HepG2 (cell line): ENCODE data around the gene ATOH8. TPM values are rescaled to one million over a fixed set of nuclear protein-coding genes. Genes with fewer than 3 reads are reported as not detected.
A peak's percentile ranks its signal among the peaks of the same experiment; 100 is the strongest.

Experiments used
- ARNT2 ChIP-seq: sonication (generic); formaldehyde crosslinking; IDR thresholded peaks from 2 replicates; pipeline ENCODE4 v1.8.0; 2022; ENCODE audit warnings: mild to moderate bottlenecking, low read depth, missing genetic modification reagents, moderate library complexity
- GTF2F1 ChIP-seq: fragments of 150-350 bp; IDR thresholded peaks from 2 replicates; pipeline ENCODE4 v1.6.1; 2014; ENCODE audit warnings: low read length
- KDM1A ChIP-seq: IDR thresholded peaks from 2 replicates; pipeline ENCODE4 v1.6.1; 2016; ENCODE audit warnings: missing compliant biosample characterization
- MEF2D ChIP-seq: sonication (generic); formaldehyde crosslinking; IDR thresholded peaks from 2 replicates; pipeline ENCODE4 v1.5.1; 2020; ENCODE audit warnings: mild to moderate bottlenecking, missing genetic modification reagents
- MEIS1 ChIP-seq: sonication (generic); formaldehyde crosslinking; IDR thresholded peaks from 2 replicates; pipeline ENCODE4 v1.9.0; 2021; ENCODE audit warnings: mild to moderate bottlenecking, missing genetic modification reagents, moderate library complexity, borderline replicate concordance
- MIER3 ChIP-seq: IDR thresholded peaks from 2 replicates; pipeline ENCODE4 v1.6.1; 2016; ENCODE audit warnings: missing compliant biosample characterization, borderline replicate concordance
- NKX3-1 ChIP-seq: sonication (generic); formaldehyde crosslinking; IDR thresholded peaks from 2 replicates; pipeline ENCODE4 v1.5.0; 2020; ENCODE audit warnings: missing genetic modification reagents
- PCBP1 ChIP-seq: fragments of 200-400 bp; formaldehyde crosslinking; IDR thresholded peaks from 2 replicates; pipeline ENCODE4 v1.6.1; 2017; ENCODE audit warnings: mild to moderate bottlenecking, low read depth, low read length, borderline replicate concordance
- PLRG1 ChIP-seq: fragments of 450-650 bp; conservative IDR thresholded peaks from 2 replicates; pipeline ENCODE4 v1.6.1; 2016
- REPIN1 ChIP-seq: sonication (generic); formaldehyde crosslinking; IDR thresholded peaks from 2 replicates; pipeline ENCODE4 v1.8.0; 2022; ENCODE audit warnings: missing genetic modification reagents, low read depth, mild to moderate bottlenecking, borderline replicate concordance
- SMC3 ChIP-seq: IDR thresholded peaks from 2 replicates; pipeline ENCODE4 v1.6.1; 2011; ENCODE audit warnings: low read length, improper control_type of control experiment
- SPEN ChIP-seq: sonication (generic); formaldehyde crosslinking; IDR thresholded peaks from 2 replicates; pipeline ENCODE4 v1.5.1; 2020; ENCODE audit warnings: low read depth, mild to moderate bottlenecking, missing genetic modification reagents
- SSRP1 ChIP-seq: IDR thresholded peaks from 2 replicates; pipeline ENCODE4 v1.6.1; 2016; ENCODE audit warnings: control low read depth
- SYNCRIP ChIP-seq: fragments of 200-400 bp; formaldehyde crosslinking; IDR thresholded peaks from 2 replicates; pipeline ENCODE4 v1.6.1; 2018; ENCODE audit warnings: mild to moderate bottlenecking, low read depth, low read length; ENCODE audit not compliant: insufficient read depth
- ZBTB38 ChIP-seq: sonication (generic); formaldehyde crosslinking; IDR thresholded peaks from 2 replicates; pipeline ENCODE4 v1.5.1; 2020; ENCODE audit warnings: mild to moderate bottlenecking, missing genetic modification reagents
- ZFP91 ChIP-seq: sonication (generic); formaldehyde crosslinking; IDR thresholded peaks from 2 replicates; pipeline ENCODE4 v1.9.0; 2022; ENCODE audit warnings: missing genetic modification reagents, mild to moderate bottlenecking, borderline replicate concordance
- ZFX ChIP-seq: sonication (generic); formaldehyde crosslinking; IDR thresholded peaks from 2 replicates; pipeline ENCODE4 v1.4.0; 2020; ENCODE audit warnings: mild to moderate bottlenecking, low read depth, missing genetic modification reagents, moderate library complexity
- ZHX1 ChIP-seq: sonication (generic); formaldehyde crosslinking; IDR thresholded peaks from 2 replicates; pipeline ENCODE4 v1.8.1; 2022; ENCODE audit warnings: low read depth, mild to moderate bottlenecking, missing genetic modification reagents
- ZNF280B ChIP-seq: sonication (generic); formaldehyde crosslinking; IDR thresholded peaks from 2 replicates; pipeline ENCODE4 v1.5.0; 2020; ENCODE audit warnings: missing genetic modification reagents, mild to moderate bottlenecking, borderline replicate concordance
- ZNF501 ChIP-seq: sonication (generic); formaldehyde crosslinking; IDR thresholded peaks from 2 replicates; pipeline ENCODE4 v1.5.1; 2020; ENCODE audit warnings: mild to moderate bottlenecking, moderate library complexity, missing genetic modification reagents
- ZNF510 ChIP-seq: sonication (generic); formaldehyde crosslinking; IDR thresholded peaks from 2 replicates; pipeline ENCODE4 v1.4.0; 2020; ENCODE audit warnings: low read depth, mild to moderate bottlenecking, missing genetic modification reagents
- ZNF564 ChIP-seq: sonication (generic); formaldehyde crosslinking; IDR thresholded peaks from 2 replicates; pipeline ENCODE4 v1.8.1; 2023; ENCODE audit warnings: mild to moderate bottlenecking, missing genetic modification reagents
- ZNF598 ChIP-seq: sonication (generic); formaldehyde crosslinking; IDR thresholded peaks from 2 replicates; pipeline ENCODE4 v1.5.1; 2020; ENCODE audit warnings: mild to moderate bottlenecking, missing genetic modification reagents, borderline replicate concordance
- ZNF883 ChIP-seq: sonication (generic); formaldehyde crosslinking; IDR thresholded peaks from 2 replicates; pipeline ENCODE4 v1.5.1; 2020; ENCODE audit warnings: mild to moderate bottlenecking, missing genetic modification reagents; ENCODE audit errors: not compliant biosample characterization
- polyA plus RNA-seq, 8 experiments: library from polyadenylated mRNA; depleted of rRNA in 3 of 8; stranded (reverse) in 7 of 8; unstranded in 1 of 8; fragments of >200 nt; fragmentation: Illumina TruSeq in 4 of 8; extraction: Trizol in 4 of 8; gene quantifications; 2 replicates each; pipeline versions ENCODE4 v1.2.1 to v1.2.3, GENCODE V29; 2011 to 2016; ENCODE audit warnings: low read depth in 4 of 8, missing spikeins in 1 of 8, mixed read lengths in 1 of 8; ENCODE audit not compliant: insufficient read depth in 1 of 8
- total RNA-seq, 5 experiments: library from RNA; depleted of rRNA; stranded (reverse); fragments of >200 nt; fragmentation: Illumina TruSeq; extraction: Trizol; gene quantifications; 2 replicates each; pipeline ENCODE4 v1.2.3, GENCODE V29; 2016; ENCODE audit warnings: low read depth in 1 of 5

ATOH8 gene
- total and polyA plus RNA-seq, 2 of the 13 experiments (the other 11 are each of a cell fraction or from before 2014, with no cell fraction given), result 0.13 to 0.61 TPM

GRCh38 chr2:85750587-85751575 lies 2.9 kb upstream of the ATOH8 start (continued):
- TF ChIP-seq ZHX1 (CRISPR knock-in tag) (no peak), GTF2F1 (no peak), PCBP1 (no peak), ARNT2 (CRISPR knock-in tag) (0 out of 2 replicates have a peak, but pooled peaks have one; percentile 36), NKX3-1 (CRISPR knock-in tag) (no peak), ZFP91 (CRISPR knock-in tag) (peak; percentile 40), MEIS1 (CRISPR knock-in tag) (no peak), REPIN1 (CRISPR knock-in tag) (0 out of 2 replicates have a peak, but pooled peaks have one; percentile 37), ZFX (CRISPR knock-in tag) (no peak), ZNF510 (CRISPR knock-in tag) (no peak), PLRG1 (no peak), ZNF598 (CRISPR knock-in tag) (no peak), SSRP1 (CRISPR knock-in tag) (no peak), SYNCRIP (no peak), SPEN (CRISPR knock-in tag) (no peak), ZNF564 (CRISPR knock-in tag) (no peak), MEF2D (CRISPR knock-in tag) (no peak), ZBTB38 (CRISPR knock-in tag) (no peak), ZNF280B (CRISPR knock-in tag) (0 out of 2 replicates have a peak, but pooled peaks have one; percentile 22), ZNF883 (no peak), SMC3 (peak; percentile 98), KDM1A (CRISPR knock-in tag) (no peak), MIER3 (CRISPR knock-in tag) (no peak), ZNF501 (CRISPR knock-in tag) (peak; percentile 40; the same call in 1 of the 2 replicates)
